HG03469 (cell line): ENCODE results near the gene PCK2.
A peak's percentile ranks its signal among the peaks of the same experiment; 100 is the strongest.
"Not testable (repeated sequence)": the region's sequence is repeated elsewhere in the genome, so short reads cannot be mapped to it uniquely, and the experiment has no call there.

Source experiments
- ATAC-seq: cut with Tn5 transposase; IDR thresholded peaks from one replicate; pipeline ENCODE4 v1.9.1; 2021; ENCODE audit warnings: mild to moderate bottlenecking, moderate library complexity, moderate number of reproducible peaks; ENCODE audit not compliant: unreplicated experiment

PCK2 gene

GRCh38 chr14:24093207-24093900, 757 bp upstream of the PCK2 start:
- no peak for ATAC-seq

GRCh38 chr14:24094841-24095270, 745 bp downstream of the PCK2 start:
- no peak for ATAC-seq

- peak; percentile 49 for ATAC-seq
These were observed 1.4 kb downstream of the PCK2 start for GRCh38 chr14:24095271-24096068.

- no peak for ATAC-seq
These were observed 2.6 kb downstream of the PCK2 start for GRCh38 chr14:24096545-24097181.

GRCh38 chr14:24098229-24098926, 4.3 kb downstream of the PCK2 start:
- no peak for ATAC-seq

GRCh38 chr14:24098927-24099813, 5.1 kb downstream of the PCK2 start:
- ATAC-seq: no peak

- ATAC-seq: no peak
These were observed 6.3 kb downstream of the PCK2 start for GRCh38 chr14:24100197-24100981.

- ATAC-seq: no peak
These were observed 6.9 kb downstream of the PCK2 start for GRCh38 chr14:24100982-24101494.

GRCh38 chr14:24102357-24103048, 8.4 kb downstream of the PCK2 start:
- no peak for ATAC-seq

- ATAC-seq: no peak
These were observed 9.3 kb downstream of the PCK2 start for GRCh38 chr14:24103451-24103850.

- not testable (repeated sequence) for ATAC-seq
These were observed 11.6 kb downstream of the PCK2 start for GRCh38 chr14:24105609-24106239.

GRCh38 chr14:24106672-24107271, 12.7 kb downstream of the PCK2 start:
- ATAC-seq: no peak

- no peak for ATAC-seq
These were observed 14.3 kb downstream of the PCK2 start for GRCh38 chr14:24108336-24108874.

- no peak for ATAC-seq
These were observed 15.9 kb downstream of the PCK2 start for GRCh38 chr14:24110060-24110459.

GRCh38 chr14:24110523-24110922, 16.4 kb downstream of the PCK2 start:
- no peak for ATAC-seq

- ATAC-seq: no peak
These were observed 19.3 kb downstream of the PCK2 start for GRCh38 chr14:24113379-24113800.

GRCh38 chr14:24113801-24114531, 19.9 kb downstream of the PCK2 start:
- peak; percentile 10 for ATAC-seq
